SU-DHL-6 (cell line): ENCODE measurements around the gene KCNAB2.

Source experiments
- H2AFZ ChIP-seq: fragments of 200-600 bp; sonication (generic); 2 replicates; pipeline ENCODE4 v1.6.1; 2014; ENCODE audit warnings: low read depth, mild to moderate bottlenecking, moderate library complexity, mixed read lengths, antibody characterized with exemption, low read length; ENCODE audit not compliant: severe bottlenecking
- H3F3A ChIP-seq: fragments of 200-600 bp; shearing (Covaris generic); 2 replicates; pipeline ENCODE4 v1.6.0; 2016; ENCODE audit warnings: antibody characterized with exemption, mild to moderate bottlenecking; ENCODE audit not compliant: insufficient read depth
- H3K27ac ChIP-seq: fragments of 200-600 bp; sonication (generic); 2 replicates; pipeline ENCODE4 v1.5.1; 2016; ENCODE audit warnings: low read depth, mild to moderate bottlenecking, low read length, moderate library complexity, mixed read lengths
- H3K27me3 ChIP-seq: fragments of 200-600 bp; sonication (generic), shearing (Covaris generic); 2 replicates; pipeline ENCODE4 v1.6.0; 2014; ENCODE audit warnings: mild to moderate bottlenecking, low read length
- H3K36me3 ChIP-seq: fragments of 200-600 bp; sonication (generic); 2 replicates; pipeline ENCODE4 v1.6.1; 2014; ENCODE audit warnings: mild to moderate bottlenecking, low read length, mixed read lengths
- H3K4me2 ChIP-seq: fragments of 300-600, 200-600 bp; shearing (Covaris generic), sonication (generic); 2 replicates; pipeline ENCODE4 v1.6.0; 2014; ENCODE audit warnings: low read length, low read depth, mild to moderate bottlenecking; ENCODE audit not compliant: poor library complexity, severe bottlenecking
- H3K4me3 ChIP-seq: fragments of 200-600 bp; sonication (generic); 2 replicates; pipeline ENCODE4 v1.5.1; 2014; ENCODE audit warnings: antibody characterized with exemption, low read length, mild to moderate bottlenecking, mixed read lengths; ENCODE audit not compliant: insufficient read depth, poor library complexity, severe bottlenecking
- H3K79me2 ChIP-seq: fragments of 200-600 bp; sonication (generic); 2 replicates; pipeline ENCODE4 v1.6.1; 2014; ENCODE audit warnings: mild to moderate bottlenecking, low read length, moderate library complexity; ENCODE audit not compliant: insufficient read depth
- H3K9ac ChIP-seq: fragments of 200-600 bp; sonication (generic); 2 replicates; pipeline ENCODE4 v1.7.0; 2014; ENCODE audit warnings: mild to moderate bottlenecking, low read length
- H3K9me2 ChIP-seq: fragments of 200-600 bp; sonication (generic); replicated peaks from 2 replicates; pipeline ENCODE4 v1.6.1; 2014; ENCODE audit warnings: low read length; ENCODE audit not compliant: insufficient read depth
- H3K9me3 ChIP-seq: fragments of 200-600 bp; sonication (generic); 2 replicates; pipeline ENCODE4 v1.6.1; 2014; ENCODE audit warnings: low read length, mixed read lengths; ENCODE audit not compliant: insufficient read depth
- H4K20me1 ChIP-seq: fragments of 200-600 bp; sonication (generic); 2 replicates; pipeline ENCODE4 v1.6.1; 2014; ENCODE audit warnings: low read depth, mild to moderate bottlenecking, antibody characterized with exemption, low read length, moderate library complexity, mixed read lengths
- CTCF ChIP-seq: fragments of 200-600 bp; sonication (generic); IDR thresholded peaks from one replicate; pipeline ENCODE4 v1.5.1; 2017; ENCODE audit warnings: antibody characterized with exemption, mild to moderate bottlenecking, low read length, moderate library complexity; ENCODE audit not compliant: insufficient read depth, poor library complexity, severe bottlenecking
- EZH2phosphoT487 ChIP-seq: fragments of 200-600 bp; sonication (generic), shearing (Covaris generic); conservative IDR thresholded peaks from 2 replicates; pipeline ENCODE4 v1.6.1; 2018; ENCODE audit warnings: mild to moderate bottlenecking, antibody characterized with exemption, low read length, moderate library complexity, mixed read lengths

KCNAB2 gene

GRCh38 chr1:6040861-6041415 lies 4.8 kb upstream of the KCNAB2 start:
- Histone ChIP-seq H3K4me2 (no peak overlapping the region), H3F3A (no peaks in the 10 kb centered on the region), H3K36me3 (no peaks in the 10 kb centered on the region), H2AFZ (no peak overlapping the region), H3K79me2 (no peaks in the 10 kb centered on the region), H3K27ac (no peak overlapping the region), H3K9ac (no peak overlapping the region), H3K9me2 (no peaks in the 10 kb centered on the region), H3K27me3 (no peaks in the 10 kb centered on the region), H3K4me3 (no peak overlapping the region), H3K9me3 (no peaks in the 10 kb centered on the region), H4K20me1 (no peaks in the 10 kb centered on the region)
- TF ChIP-seq CTCF = no peak
- TF ChIP-seq EZH2phosphoT487 = no peak

GRCh38 chr1:6041432-6042062 lies 4.1 kb upstream of the KCNAB2 start:
- no peaks in the 10 kb centered on the region for H3K9me2 ChIP-seq
- no peak overlapping the region for H3K4me2 ChIP-seq
- TF ChIP-seq CTCF = no peak
- TF ChIP-seq EZH2phosphoT487 = no peak
- no peaks in the 10 kb centered on the region for H3F3A ChIP-seq
- H3K9me3 ChIP-seq = no peaks in the 10 kb centered on the region
- no peaks in the 10 kb centered on the region for H4K20me1 ChIP-seq
- H3K79me2 ChIP-seq = no peaks in the 10 kb centered on the region
- H3K36me3 ChIP-seq = no peaks in the 10 kb centered on the region
- no peak overlapping the region for H2AFZ ChIP-seq
- no peaks in the 10 kb centered on the region for H3K27me3 ChIP-seq
- H3K27ac ChIP-seq = no peak overlapping the region
- H3K4me3 ChIP-seq = no peak overlapping the region
- no peak overlapping the region for H3K9ac ChIP-seq

GRCh38 chr1:6043561-6043960 lies 2.1 kb upstream of the KCNAB2 start:
- H4K20me1 ChIP-seq = no peaks in the 10 kb centered on the region

More at GRCh38 chr1:6043561-6043960, 2.1 kb upstream of the KCNAB2 start:
- Histone ChIP-seq H2AFZ (no peak overlapping the region), H3K9me3 (no peaks in the 10 kb centered on the region), H3K4me3 (no peak overlapping the region), H3K27ac (no peak overlapping the region), H3K9ac (no peak overlapping the region), H3K27me3 (no peaks in the 10 kb centered on the region), H3K79me2 (no peaks in the 10 kb centered on the region), H3F3A (no peaks in the 10 kb centered on the region), H3K36me3 (no peaks in the 10 kb centered on the region), H3K9me2 (no peaks in the 10 kb centered on the region), H3K4me2 (no peak overlapping the region)
- TF ChIP-seq EZH2phosphoT487 = no peak
- TF ChIP-seq CTCF = no peak
